Measurements from ENCODE around the gene SLC27A1.

DNA sequence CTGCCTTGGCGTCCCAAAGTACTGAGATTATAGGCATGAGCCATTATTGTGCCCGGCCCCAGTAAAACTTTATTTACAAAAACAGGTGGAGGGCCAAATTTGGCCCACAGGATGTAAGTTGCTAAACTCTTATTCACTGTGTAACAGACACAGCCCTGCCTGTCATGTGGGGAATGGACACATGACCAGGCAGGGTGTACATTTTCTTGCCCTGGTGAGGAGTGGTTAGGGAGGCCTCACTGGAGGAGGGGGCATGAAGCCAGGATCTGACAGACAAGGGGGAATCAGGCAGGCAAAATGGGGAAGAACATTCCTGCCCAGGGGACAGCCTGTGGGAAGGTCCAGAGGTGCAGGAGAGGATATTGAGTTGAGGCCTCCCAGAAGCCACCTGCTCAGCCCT, 33.7 kb downstream of the SLC27A1 start:
- TF ChIP-seq POLR2A (IDR thresholded peaks at IDR 0.05; ENCODE audit: low read length) (no peak), GATA1 (IDR thresholded peaks at IDR 0.05; ENCODE audit: low read depth, low read length) (no peak)
